H1 (cell line): ENCODE measurements around the gene BAHD1. TPM values are rescaled to one million over a fixed set of nuclear protein-coding genes. Genes with fewer than 3 reads are reported as not detected.

Source experiments
- CTCF ChIA-PET: fragments of 300-600 bp; sonication (Branson Sonifier 250); formaldehyde crosslinking; loops from one replicate; lab custom pipeline; 2021; ENCODE audit not compliant: partially characterized antibody; lab: Charles Lee
- POLR2A ChIA-PET: fragments of 300-600 bp; sonication (Branson Sonifier 250); formaldehyde crosslinking; loops from one replicate; lab custom pipeline; 2021; ENCODE audit warnings: inconsistent platforms; ENCODE audit not compliant: partially characterized antibody; lab: Charles Lee
- DNase-seq, 2 experiments: peaks; one replicate each; pipeline versions ENCODE4 v3.0.0 to v3.0.0-alpha.2; 2010 to 2022; ENCODE audit warnings: low spot score in 2 of 2, low read depth in 1 of 2, mixed read lengths in 1 of 2
- FAIRE-seq: peaks from 2 replicates; lab custom pipeline; 2011; peaks lifted over from hg19 to GRCh38; lab: Jason Lieb, UNC
- H2AFZ ChIP-seq: 2 replicates; pipeline ENCODE4 v1.8.1; 2012; ENCODE audit warnings: low read length, inconsistent platforms
- H2AK5ac ChIP-seq: 2 replicates; pipeline ENCODE4 v1.6.1; 2013; ENCODE audit warnings: low read depth, low read length
- H2BK120ac ChIP-seq: replicated peaks from 2 replicates; pipeline ENCODE3; 2013; ENCODE audit warnings: low read depth, low read length, inconsistent platforms
- H2BK12ac ChIP-seq: 2 replicates; pipeline ENCODE4 v1.6.1; 2013; ENCODE audit warnings: low read depth, low read length
- H2BK15ac ChIP-seq: 2 replicates; pipeline ENCODE4 v1.6.1; 2013; ENCODE audit warnings: low read length
- H2BK20ac ChIP-seq: 2 replicates; pipeline ENCODE4 v1.6.1; 2013; ENCODE audit warnings: low read length
- H2BK5ac ChIP-seq: 2 replicates; pipeline ENCODE4 v1.6.1; 2013; ENCODE audit warnings: low read depth, low read length
- H3K14ac ChIP-seq: 2 replicates; pipeline ENCODE4 v1.6.1; 2013; ENCODE audit warnings: inconsistent platforms; ENCODE audit not compliant: insufficient read length
- H3K18ac ChIP-seq: 2 replicates; pipeline ENCODE4 v1.6.1; 2013; ENCODE audit warnings: low read length; ENCODE audit errors: extremely low read depth
- H3K23ac ChIP-seq: 2 replicates; pipeline ENCODE4 v1.6.1; 2013; ENCODE audit warnings: inconsistent platforms; ENCODE audit not compliant: insufficient read length
- H3K23me2 ChIP-seq: 2 replicates; pipeline ENCODE4 v1.6.1; 2013; ENCODE audit warnings: low read depth, low read length
- H3K27ac ChIP-seq: 2 replicates; pipeline ENCODE4 v1.6.1; 2011; ENCODE audit warnings: low read depth, low read length, inconsistent platforms
- H3K27me3 ChIP-seq, 4 experiments: replicated peaks in 1 of 4; 1 replicate in 1 of 4; 2 replicates in 3 of 4; pipeline versions ENCODE4 v1.6.1 to v1.8.1; 2011 to 2013; ENCODE audit warnings: low read length in 3 of 4, mild to moderate bottlenecking in 3 of 4, inconsistent platforms in 2 of 4, mixed read lengths in 2 of 4, moderate library complexity in 1 of 4; ENCODE audit not compliant: control insufficient read depth in 3 of 4, insufficient read depth in 3 of 4; ENCODE audit errors: extremely low read depth in 1 of 4
- H3K36me3 ChIP-seq, 4 experiments: 2 replicates each; pipeline versions ENCODE4 v1.6.1 to v1.8.1; 2011 to 2013; ENCODE audit warnings: mild to moderate bottlenecking in 4 of 4, low read length in 3 of 4, moderate library complexity in 2 of 4, control low read depth in 1 of 4, inconsistent platforms in 1 of 4; ENCODE audit not compliant: insufficient read depth in 4 of 4, control insufficient read depth in 2 of 4
- H3K4ac ChIP-seq: replicated peaks from 2 replicates; pipeline ENCODE3; 2013; ENCODE audit warnings: low read length, low read depth, mixed read lengths, inconsistent platforms; ENCODE audit not compliant: insufficient read length
- H3K4me1 ChIP-seq, 4 experiments: replicated peaks in 1 of 4; 1 replicate in 1 of 4; 2 replicates in 3 of 4; pipeline versions ENCODE4 v1.6.1 to v1.8.1; 2011 to 2013; ENCODE audit warnings: low read length in 3 of 4, inconsistent platforms in 2 of 4, mixed read lengths in 1 of 4; ENCODE audit not compliant: insufficient read depth in 4 of 4, control insufficient read depth in 3 of 4
- H3K4me2 ChIP-seq, 2 experiments: 2 replicates each; pipeline versions ENCODE4 v1.6.1 to v1.8.1; 2011 to 2013; ENCODE audit warnings: low read depth in 2 of 2, low read length in 2 of 2, control low read depth in 1 of 2, inconsistent platforms in 1 of 2, mild to moderate bottlenecking in 1 of 2; ENCODE audit not compliant: insufficient read depth in 1 of 2
- H3K4me3 ChIP-seq, 4 experiments: fragments of 200-600, 300-600 bp in 1 of 4; sonication (generic), shearing (Covaris generic), sonication (Bioruptor Twin) in 1 of 4; 2 replicates each; pipeline versions ENCODE4 v1.5.1 to v1.8.1; 2011 to 2016; ENCODE audit warnings: low read length in 4 of 4, low read depth in 3 of 4, control low read depth in 2 of 4, inconsistent platforms in 2 of 4, mild to moderate bottlenecking in 2 of 4, mixed read lengths in 1 of 4, moderate library complexity in 1 of 4; ENCODE audit not compliant: insufficient read depth in 2 of 4; ENCODE audit errors: extremely low read depth in 1 of 4
- H3K56ac ChIP-seq: replicated peaks from 2 replicates; pipeline ENCODE3; 2013; ENCODE audit warnings: low read depth, mild to moderate bottlenecking, mixed read lengths, low read length, inconsistent platforms; ENCODE audit not compliant: insufficient read length
- H3K79me1 ChIP-seq: 2 replicates; pipeline ENCODE4 v1.6.1; 2013; ENCODE audit warnings: low read depth, low read length, control low read depth
- H3K79me2 ChIP-seq, 2 experiments: 2 replicates each; pipeline versions ENCODE4 v1.6.1 to v1.8.1; 2012 to 2013; ENCODE audit warnings: low read length in 2 of 2, mild to moderate bottlenecking in 2 of 2, inconsistent platforms in 1 of 2; ENCODE audit not compliant: insufficient read depth in 2 of 2, control insufficient read depth in 1 of 2
- H3K9ac ChIP-seq, 4 experiments: replicated peaks in 1 of 4; 1 replicate in 1 of 4; 2 replicates in 3 of 4; pipeline versions ENCODE4 v1.6.1 to v1.8.1; 2011 to 2013; ENCODE audit warnings: low read depth in 3 of 4, low read length in 3 of 4, control low read depth in 2 of 4, mild to moderate bottlenecking in 2 of 4, moderate library complexity in 2 of 4, inconsistent platforms in 1 of 4; ENCODE audit errors: extremely low read depth in 1 of 4
- H3K9me3 ChIP-seq, 2 experiments: 2 replicates each; pipeline versions ENCODE4 v1.6.1 to v1.8.1; 2012 to 2013; ENCODE audit warnings: mild to moderate bottlenecking in 2 of 2, moderate library complexity in 2 of 2, control low read depth in 1 of 2, inconsistent platforms in 1 of 2, low read depth in 1 of 2, low read length in 1 of 2, mixed read lengths in 1 of 2; ENCODE audit not compliant: insufficient read depth in 2 of 2
- H4K20me1 ChIP-seq, 2 experiments: replicated peaks in 1 of 2; 2 replicates each; pipeline versions ENCODE3 to v1.8.1; 2011 to 2013; ENCODE audit warnings: inconsistent platforms in 2 of 2, low read length in 2 of 2, mild to moderate bottlenecking in 1 of 2; ENCODE audit not compliant: insufficient read depth in 2 of 2, control insufficient read depth in 1 of 2
- H4K5ac ChIP-seq: 2 replicates; pipeline ENCODE4 v1.6.1; 2013; ENCODE audit warnings: low read length, low read depth, mixed read lengths, inconsistent platforms; ENCODE audit not compliant: insufficient read length
- H4K8ac ChIP-seq: 2 replicates; pipeline ENCODE4 v1.8.0; 2013; ENCODE audit warnings: mild to moderate bottlenecking, moderate library complexity, low read length, inconsistent platforms; ENCODE audit not compliant: insufficient read depth; ENCODE audit errors: extremely low read depth
- H4K91ac ChIP-seq: replicated peaks from 2 replicates; pipeline ENCODE3; 2013; ENCODE audit warnings: low read length, mixed read lengths, inconsistent platforms; ENCODE audit not compliant: insufficient read length
- ASH2L ChIP-seq: fragments of 200-600, 300-600 bp; sonication (generic); IDR thresholded peaks from one replicate; pipeline ENCODE4 v1.7.1; 2017; ENCODE audit warnings: low read length
- BRCA1 ChIP-seq: IDR thresholded peaks from 2 replicates; pipeline ENCODE4 v1.6.1; 2012; ENCODE audit warnings: low read depth, low read length, improper control_type of control experiment
- GABPA ChIP-seq: IDR thresholded peaks from 2 replicates; pipeline ENCODE4 v1.6.1; 2011; ENCODE audit warnings: mild to moderate bottlenecking, low read length, moderate library complexity, borderline replicate concordance; ENCODE audit not compliant: insufficient read depth
- JUND ChIP-seq: IDR thresholded peaks from 2 replicates; pipeline ENCODE4 v1.6.1; 2011; ENCODE audit warnings: mild to moderate bottlenecking, improper control_type of control experiment, low read length
- NANOG ChIP-seq: IDR thresholded peaks from 2 replicates; pipeline ENCODE4 v1.6.1; 2011; ENCODE audit warnings: low read length, low read depth, mild to moderate bottlenecking, inconsistent platforms; ENCODE audit not compliant: insufficient read depth, poor library complexity, severe bottlenecking
- POLR2A ChIP-seq, 2 experiments: IDR thresholded peaks; 1 replicate in 1 of 2; 2 replicates in 1 of 2; pipeline ENCODE4 v1.6.1; 2011; ENCODE audit warnings: low read depth in 2 of 2, low read length in 2 of 2, mild to moderate bottlenecking in 2 of 2; ENCODE audit errors: control extremely low read depth in 1 of 2
- RFX5 ChIP-seq: IDR thresholded peaks from 2 replicates; pipeline ENCODE4 v1.6.1; 2011; ENCODE audit warnings: low read depth, low read length, improper control_type of control experiment, borderline replicate concordance
- SIRT6 ChIP-seq: IDR thresholded peaks from one replicate; pipeline ENCODE4 v1.7.1; 2012; ENCODE audit warnings: low read length, inconsistent platforms
- SP1 ChIP-seq: IDR thresholded peaks from 2 replicates; pipeline ENCODE4 v1.6.1; 2011; ENCODE audit warnings: low read depth, low read length
- SP4 ChIP-seq: IDR thresholded peaks from 2 replicates; pipeline ENCODE4 v1.6.1; 2012; ENCODE audit warnings: low read length, inconsistent platforms
- TAF7 ChIP-seq: optimal IDR thresholded peaks from 2 replicates; pipeline ENCODE3; 2011; ENCODE audit warnings: low read depth, mild to moderate bottlenecking, inconsistent platforms, low read length, moderate library complexity, borderline replicate concordance
- TBP ChIP-seq: IDR thresholded peaks from 2 replicates; pipeline ENCODE4 v1.6.1; 2011; ENCODE audit warnings: low read depth, low read length, improper control_type of control experiment
- WGBS, 2 experiments: shearing (Covaris generic) in 1 of 2; methylation state at CpG; one replicate each; pipeline versions ENCODE4 v1.1.6 to v1.1.7; 2013 to 2015; ENCODE audit warnings: low lambda C conversion rate in 2 of 2, mixed read lengths in 2 of 2, inconsistent platforms in 1 of 2, low coverage in 1 of 2, missing lambda C conversion rate in 1 of 2; ENCODE audit not compliant: insufficient replicate concordance in 2 of 2, insufficient coverage in 1 of 2, insufficient read length in 1 of 2; ENCODE audit errors: extremely low coverage in 1 of 2, missing lambda C conversion rate in 1 of 2; 5-methylcytosine and 5-hydroxymethylcytosine counted together
- polyA plus RNA-seq, 7 experiments: library from polyadenylated mRNA; depleted of rRNA in 3 of 7; stranded (reverse) in 5 of 7; unstranded in 2 of 7; fragments of >200 nt in 5 of 7; fragments of 200-250 nt in 2 of 7; gene quantifications; 1 replicate in 5 of 7; 2 replicates in 1 of 7; 4 replicates in 1 of 7; pipeline versions ENCODE4 v1.2.1 to v1.2.3, GENCODE V29; 2011 to 2013; ENCODE audit warnings: missing spikeins in 2 of 7, mixed read lengths in 2 of 7
- total RNA-seq: library from RNA; stranded (reverse); fragmentation: NEBNext Ultra II Directional; extraction: Animal tissue kit (Norgen Biotek cat#: 25700); gene quantifications from 2 replicates; pipeline ENCODE4 v1.2.1, GENCODE V29; 2021

The BAHD1 gene
- total and polyA plus RNA-seq, 2 of the 8 experiments (the other 6 are each of a cell fraction or from before 2014, with no cell fraction given) = 15.0 to 38.9 TPM

- no peak for FAIRE-seq
- POLR2A ChIA-PET = interaction anchor here (0.8 to 3.2 kb wide), 4 partner anchors 8 to 20 kb away, joined by 3 to 23 read pairs (median 3); no protein-coding TSS in a partner anchor
- H3K4me3 ChIP-seq = peak overlapping the region; percentile 59 to 97 (median 74)
- peak; percentile 17 for TF ChIP-seq ASH2L
- TF ChIP-seq NANOG = no peak
- TF ChIP-seq TAF7 = no peak
- TF ChIP-seq SP4 = no peak
- no peak for TF ChIP-seq BRCA1
- no peak for TF ChIP-seq SIRT6
- no peak for TF ChIP-seq GABPA
- TF ChIP-seq SP1 = no peak
- TF ChIP-seq JUND = no peak
- TF ChIP-seq RFX5 = no peak
- TF ChIP-seq POLR2A (IDR thresholded peaks at IDR 0.05; ENCODE audit: control extremely low read depth in 1 of 2, low read depth in 2 of 2, low read length in 2 of 2) = no peak
- TF ChIP-seq TBP = no peak
Measured at GRCh38 chr15:40437752-40438687, 2.7 kb upstream of the BAHD1 start.

More at GRCh38 chr15:40437752-40438687, 2.7 kb upstream of the BAHD1 start:
- CTCF ChIA-PET = interaction anchor here (1.1 to 2.2 kb wide), 3 partner anchors 19 to 101 kb away, joined by 3 to 6 read pairs (median 3); no protein-coding TSS in a partner anchor
- no peak overlapping the region for H3K27ac ChIP-seq
- H3K4ac ChIP-seq = no peak overlapping the region
- 0 out of 8 replicates have a peak, but pooled peaks cover 0 to 1% (median 0%) of the 10 kb centered on the region in 4 experiments for H3K36me3 ChIP-seq
- H3K9me3 ChIP-seq = no peaks in the 10 kb centered on the region
- no peak overlapping the region for H3K23ac ChIP-seq
- H2BK5ac ChIP-seq = peak overlapping the region; percentile 93; the same call in 1 of the 2 replicates
- WGBS, 2 experiments = 24% methylated on average over 19 of the region's 21 CpGs; no CpG with 5 or more reads in 1 of the 2 experiments
- H3K9ac ChIP-seq = no peak overlapping the region; a peak in 1 of 7 replicates
- H2BK120ac ChIP-seq = peak overlapping the region; percentile 15
- H3K14ac ChIP-seq = no peak overlapping the region
- H3K79me1 ChIP-seq = peaks cover 5% of the 10 kb centered on the region; the same call in 1 of the 2 replicates
- H2BK20ac ChIP-seq = peak overlapping the region; percentile 61
- H2AK5ac ChIP-seq = peak overlapping the region; percentile 66; the same call in 1 of the 2 replicates
- H3K23me2 ChIP-seq = peaks cover 26% of the 10 kb centered on the region
- H3K18ac ChIP-seq = peak overlapping the region; percentile 87
- peaks cover 8 to 9% of the 10 kb centered on the region in 2 experiments for H4K20me1 ChIP-seq
- peak overlapping the region; percentile 98 to 100 for H3K4me2 ChIP-seq
- peak overlapping the region; percentile 95 for H2BK15ac ChIP-seq
- H3K79me2 ChIP-seq = peaks cover 9 to 28% of the 10 kb centered on the region in 2 experiments
- H2AFZ ChIP-seq = no peak overlapping the region
- peak in 1 of 2 experiments; percentile 74 for DNase-seq
- H4K91ac ChIP-seq = peak overlapping the region; percentile 92
- H2BK12ac ChIP-seq = peak overlapping the region; percentile 92; the same call in 1 of the 2 replicates
- H3K4me1 ChIP-seq = peaks cover 8 to 40% (median 33%) of the 10 kb centered on the region in 4 experiments
- no peak overlapping the region for H4K8ac ChIP-seq
- no peak overlapping the region for H3K56ac ChIP-seq
- peak overlapping the region; percentile 10 for H4K5ac ChIP-seq
- H3K27me3 ChIP-seq = peaks cover 0 to 28% (median 18%) of the 10 kb centered on the region in 4 experiments; a peak in 5 of 7 replicates
